Esophagus squamous epithelium (tissue), 4 donors: ENCODE results near the gene ZDHHC11B.
"Not testable (repeated sequence)": the region's sequence is repeated elsewhere in the genome, so short reads cannot be mapped to it uniquely, and the experiment has no call there.

ENCODE experiments used
- CTCF ChIP-seq, 6 experiments: fragments of 450-650 bp in 4 of 6; fragments of 200-600 bp in 2 of 6; sonication (generic) in 2 of 6; IDR thresholded peaks; one replicate each; pipeline ENCODE4 v1.5.1; 2016 to 2019; ENCODE audit warnings: antibody characterized with exemption in 6 of 6, mild to moderate bottlenecking in 4 of 6, moderate library complexity in 4 of 6
- POLR2A ChIP-seq, 4 donors: fragments of 450-650 bp; IDR thresholded peaks; one replicate each; pipeline ENCODE4 v1.6.1; 2017; ENCODE audit warnings: antibody characterized with exemption in 4 of 4, mild to moderate bottlenecking in 4 of 4, moderate library complexity in 3 of 4

GRCh38 chr5:783881-784427 lies 575 bp downstream of the ZDHHC11B start:
- not testable (repeated sequence) for TF ChIP-seq CTCF, POLR2A (IDR thresholded peaks at IDR 0.05)
